Heart right ventricle (tissue), 16 donors: ENCODE measurements around the gene RBCK1. TPM values are rescaled to one million over a fixed set of nuclear protein-coding genes. Genes with fewer than 3 reads are reported as not detected.

Source experiments
- ATAC-seq, 8 donors: fragments of 200-7000 bp; cut with Tn5 transposase; one replicate each; pipeline ENCODE4 v1.9.1; 2020; ENCODE audit warnings: mild to moderate bottlenecking in 8 of 8, moderate library complexity in 8 of 8, moderate number of reproducible peaks in 1 of 8
- DNase-seq, 2 donors: peaks; one replicate each; pipeline ENCODE4 v3.0.0-alpha.2; 2020
- H3K27ac ChIP-seq, 10 donors: fragments of 200-600 bp; sonication (generic) in 2 of 10; one replicate each; pipeline versions ENCODE4 v1.5.0 to v1.8.0; 2020 to 2022; ENCODE audit warnings: mild to moderate bottlenecking in 3 of 10
- H3K27me3 ChIP-seq, 7 donors: fragments of 200-600 bp; one replicate each; pipeline ENCODE4 v1.8.0; 2021 to 2022; ENCODE audit warnings: mild to moderate bottlenecking in 2 of 7
- H3K36me3 ChIP-seq, 9 donors: fragments of 200-600 bp; sonication (generic) in 1 of 9; one replicate each; pipeline versions ENCODE4 v1.5.0 to v1.8.0; 2020 to 2022; ENCODE audit warnings: mild to moderate bottlenecking in 2 of 9
- H3K4me1 ChIP-seq, 9 donors: fragments of 200-600 bp; sonication (generic) in 1 of 9; one replicate each; pipeline versions ENCODE4 v1.5.0 to v1.8.0; 2020 to 2022; ENCODE audit warnings: mild to moderate bottlenecking in 4 of 9
- H3K4me3 ChIP-seq, 10 donors: fragments of 200-600 bp; sonication (generic) in 2 of 10; one replicate each; pipeline versions ENCODE4 v1.5.0 to v1.8.0; 2020 to 2022; ENCODE audit warnings: mild to moderate bottlenecking in 7 of 10, moderate library complexity in 2 of 10
- H3K9me3 ChIP-seq, 11 donors: fragments of 200-600 bp in 10 of 11; sonication (generic) in 2 of 11; one replicate each; pipeline versions ENCODE4 v1.5.0 to v1.8.0; 2013 to 2022; ENCODE audit warnings: mild to moderate bottlenecking in 2 of 11, control low read depth in 1 of 11, moderate library complexity in 1 of 11
- CTCF ChIP-seq, 9 donors: fragments of 200-600 bp; sonication (generic) in 2 of 9; IDR thresholded peaks; one replicate each; pipeline versions ENCODE4 v1.5.0 to v1.8.0; 2021 to 2022; ENCODE audit warnings: antibody characterized with exemption in 9 of 9, mild to moderate bottlenecking in 5 of 9, moderate library complexity in 1 of 9
- WGBS, 2 donors: extraction: QIAGEN DNeasy Blood & Tissue Kit; methylation state at CpG; one replicate each; pipeline ENCODE4 v1.1.7; 2013; ENCODE audit warnings: inconsistent platforms in 1 of 2; 5-methylcytosine and 5-hydroxymethylcytosine counted together
- intact Hi-C, 10 donors: fragments of 100-400 bp; cut with DNase I; formaldehyde crosslinking; loops; one replicate each; pipeline versions ENCODE4 v1.11.1 to v1.14.2; 2022
- long read RNA-seq, 3 donors: library from polyadenylated mRNA; unstranded; transcript quantifications; one replicate each; pipeline ENCODE4 v2.0.0, GENCODE V29; 2020 to 2021
- polyA plus RNA-seq, 2 donors: library from polyadenylated mRNA; stranded (reverse); fragments of 200-250 nt; gene quantifications; one replicate each; pipeline ENCODE4 v1.2.3, GENCODE V29; 2013
- total RNA-seq, 10 donors: library from RNA; stranded (reverse); fragmentation: NEBNext Ultra II Directional in 3 of 10; extraction: Animal tissue kit (Norgen Biotek cat#: 25700) in 3 of 10; gene quantifications; one replicate each; pipeline versions ENCODE4 v1.2.1 to v1.2.4, GENCODE V29; 2021 to 2023
- donor health status: Arrhythmogenic right ventricular cardiomyopathy.
- donor health status: ischemic (EF 13 %, LVEDD 7.1; RV severe dilation, severe dysfunction).
- donor health status: healthy with polysubstance abuse.
- donor health status: DM: no; HTN: yes; CAD: no.
- donor health status: DM: no; HTN: no; CAD: no.
- donor health status: ischemic (EF 25% LVEDD 6.9; RV normal size, moderate dysfunction).
- donor health status: ischemic (EF 25% LVEDD 5.7; RV mildly dilated, moderate dysfunction).
- donor health status: healthy.
- donor health status: DM: yes; HTN: yes; CAD: no.
- donor health status: Ischemic cardiomyopathy.
- donor health status: ischemic (EF 35%, LVEDD 5.7; RV mildly dilated, moderate dysfunction).
- donor health status: nonischemic (EF 11% LVEDD 7.7; RV severe dilation, severe dysfunction).
- donor health status: DM: yes; HTN: yes; CAD: no.
- donor health status: PGD.
- donor health status: ischemic (EF 29% LVEDD 5.4; RV normal size, mild dysfunction).
- donor health status: nonischemic (EF 23%, LVEDD 6.1; RV moderate dilation, normal function).

Gene RBCK1
- total RNA-seq (10 to 100 TPM; 32.0 to 74.2 (median 41.4) TPM), polyA plus RNA-seq (10 to 100 TPM; 57.9 to 86.8 TPM)
- long read RNA-seq, donor 1, transcript RBCK1-202 (12 exons, 2,774 nt): major isoform, 45 of 101 reads
- long read RNA-seq, donor 1, partial matches to known transcripts: 45 of 101 reads
- long read RNA-seq, donor 1, other reads (novel, unspliced or antisense): 5 of 101 reads
- long read RNA-seq, donor 2, transcript RBCK1-202 (12 exons, 2,774 nt): major isoform, 74 of 131 reads
- long read RNA-seq, donor 2, partial matches to known transcripts: 39 of 131 reads
- long read RNA-seq, donor 2, other reads (novel, unspliced or antisense): 11 of 131 reads
- long read RNA-seq, donor 3, transcript RBCK1-202 (12 exons, 2,774 nt): major isoform, 95 of 166 reads
- long read RNA-seq, donor 3, transcript RBCK1-201 (11 exons, 2,511 nt): minor isoform, 6 of 166 reads
- long read RNA-seq, donor 3, partial matches to known transcripts: 40 of 166 reads
- long read RNA-seq, donor 3, other reads (novel, unspliced or antisense): 17 of 166 reads

- no peaks in the 10 kb centered on the region for H3K9me3 ChIP-seq
- H3K4me3 ChIP-seq: peak within 1 kb of the TSS; percentile 76 to 100 (median 92)
- peak in 2 of 9 donors; percentile 12 to 18 for TF ChIP-seq CTCF (IDR thresholded peaks at IDR 0.05)
- peaks cover 3 to 29% (median 19%) of the 10 kb centered on the region in 9 donors for H3K4me1 ChIP-seq
- H3K36me3 ChIP-seq: peaks cover 0 to 36% (median 10%) of the 10 kb centered on the region in 9 donors
- H3K27me3 ChIP-seq: no peaks in the 10 kb centered on the region
- H3K27ac ChIP-seq: peak within 1 kb of the TSS; percentile 81 to 98 (median 96)
- WGBS, 2 donors: 0% methylated on average over 54 to 75 of the region's 87 CpGs
- intact Hi-C loops: loop anchor here in 6 of 10 donors (1.0 to 10.0 kb wide), 9 partner anchors 41 to 71 kb away; partner anchors contain the start of gene TBC1D20 (in 2 of the 6)
- DNase-seq: peak; percentile 88 to 91
- peak; percentile 90 to 95 (median 93) for ATAC-seq
Measured at GRCh38 chr20:407953-408842, at the start of gene RBCK1. Gene RBCK1 (plus strand): TSS chr20:408299. CDS start chr20:408758, 459 bp downstream.

- intact Hi-C loops: loop anchor here in 9 of 10 donors (5.0 to 10.0 kb wide), 11 partner anchors 46 to 373 kb away; partner anchors contain the start of genes RBCK1 (in 2 of the 9) and SRXN1 (in 1 of the 9)
Measured at GRCh38 chr20:358891-359555, 49.1 kb upstream of the RBCK1 start.

DNA sequence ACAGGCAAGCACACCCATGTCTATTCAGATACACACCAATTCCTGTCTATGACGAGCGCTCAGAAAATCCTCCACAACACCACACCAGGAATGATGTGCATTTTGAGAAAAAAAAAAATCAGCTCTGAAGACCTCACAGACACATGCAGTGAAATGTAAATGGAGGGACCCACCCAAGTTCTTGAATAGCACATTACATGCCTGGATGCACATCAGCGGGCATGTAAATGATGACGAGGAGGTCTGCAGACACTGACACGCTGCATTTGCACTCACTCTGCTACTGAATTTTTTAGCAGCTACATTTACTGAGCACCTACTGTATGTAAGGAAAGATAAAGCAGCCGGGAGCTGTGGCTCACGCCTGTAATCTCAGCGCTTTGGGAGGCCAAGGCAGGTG, 46.5 kb upstream of the RBCK1 start:
- TF ChIP-seq CTCF (IDR thresholded peaks at IDR 0.05): no peak
- no peaks in the 10 kb centered on the region for H3K36me3 ChIP-seq
- 93 to 95% methylated on average over 8 of the region's 8 CpGs for WGBS, 2 donors
- H3K4me1 ChIP-seq: peaks cover 0 to 10% (median 7%) of the 10 kb centered on the region in 9 donors
- H3K27me3 ChIP-seq: no peaks in the 10 kb centered on the region
- no peak for DNase-seq
- H3K4me3 ChIP-seq: no peak overlapping the region
- no peak overlapping the region for H3K27ac ChIP-seq
- intact Hi-C loops: loop anchor here in 2 of 10 donors (5.0 kb wide), 2 partner anchors 181 to 376 kb away; partner anchors contain the start of gene CSNK2A1 (in 1 of the 2)
- no peaks in the 10 kb centered on the region for H3K9me3 ChIP-seq
- no peak for ATAC-seq

More at GRCh38 chr20:358891-359555, 49.1 kb upstream of the RBCK1 start:
- no peaks in the 10 kb centered on the region for H3K9me3 ChIP-seq
- no peaks in the 10 kb centered on the region for H3K36me3 ChIP-seq
- DNase-seq (no peak), ATAC-seq (no peak)
- no peak for TF ChIP-seq CTCF (IDR thresholded peaks at IDR 0.05)
- H3K4me3 ChIP-seq: no peak overlapping the region
- H3K27me3 ChIP-seq: no peaks in the 10 kb centered on the region
- peaks cover 0 to 16% (median 9%) of the 10 kb centered on the region in 9 donors for H3K4me1 ChIP-seq
- 77 to 82% methylated on average over 4 of the region's 4 CpGs for WGBS, 2 donors
- H3K27ac ChIP-seq: no peak overlapping the region
